ENCODE measurements around the gene ABCG2.

DNA sequence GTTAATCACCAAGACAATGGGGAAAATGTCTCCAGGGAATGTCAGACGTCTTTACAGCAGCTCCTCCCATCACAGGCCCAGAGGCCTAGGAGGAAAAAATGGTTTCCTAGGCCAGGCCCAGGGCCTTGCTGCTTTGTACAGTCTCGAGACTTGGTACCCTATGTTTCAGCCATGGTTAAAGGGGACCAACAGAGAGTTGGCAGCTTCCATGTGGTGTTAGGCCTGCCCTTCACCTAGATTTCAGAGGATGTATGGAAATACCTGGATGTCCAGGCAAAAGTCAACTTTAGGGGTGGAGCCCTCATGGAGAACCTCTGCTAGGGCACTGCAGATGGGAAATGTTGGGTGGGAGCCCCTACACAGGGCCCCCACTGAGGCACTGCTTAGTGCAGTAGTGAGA, 38.5 kb downstream of the ABCG2 start:
- TF ChIP-seq, protein P1, sequence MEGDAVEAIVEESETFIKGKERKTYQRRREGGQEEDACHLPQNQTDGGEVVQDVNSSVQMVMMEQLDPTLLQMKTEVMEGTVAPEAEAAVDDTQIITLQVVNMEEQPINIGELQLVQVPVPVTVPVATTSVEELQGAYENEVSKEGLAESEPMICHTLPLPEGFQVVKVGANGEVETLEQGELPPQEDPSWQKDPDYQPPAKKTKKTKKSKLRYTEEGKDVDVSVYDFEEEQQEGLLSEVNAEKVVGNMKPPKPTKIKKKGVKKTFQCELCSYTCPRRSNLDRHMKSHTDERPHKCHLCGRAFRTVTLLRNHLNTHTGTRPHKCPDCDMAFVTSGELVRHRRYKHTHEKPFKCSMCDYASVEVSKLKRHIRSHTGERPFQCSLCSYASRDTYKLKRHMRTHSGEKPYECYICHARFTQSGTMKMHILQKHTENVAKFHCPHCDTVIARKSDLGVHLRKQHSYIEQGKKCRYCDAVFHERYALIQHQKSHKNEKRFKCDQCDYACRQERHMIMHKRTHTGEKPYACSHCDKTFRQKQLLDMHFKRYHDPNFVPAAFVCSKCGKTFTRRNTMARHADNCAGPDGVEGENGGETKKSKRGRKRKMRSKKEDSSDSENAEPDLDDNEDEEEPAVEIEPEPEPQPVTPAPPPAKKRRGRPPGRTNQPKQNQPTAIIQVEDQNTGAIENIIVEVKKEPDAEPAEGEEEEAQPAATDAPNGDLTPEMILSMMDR (conservative IDR thresholded peaks at IDR 0.05; ENCODE audit: low read length): no peak
- no peak for TF ChIP-seq EZH2phosphoT487 (IDR thresholded peaks at IDR 0.05; ENCODE audit: borderline replicate concordance)

Measured in Loucy (cell line).